ENCODE measurements around the gene ERICH6. TPM values are rescaled to one million over a fixed set of nuclear protein-coding genes. Genes with fewer than 3 reads are reported as not detected.

ERICH6 gene
- total RNA-seq, 4 donors from 2014 or later, result not detected

DNA sequence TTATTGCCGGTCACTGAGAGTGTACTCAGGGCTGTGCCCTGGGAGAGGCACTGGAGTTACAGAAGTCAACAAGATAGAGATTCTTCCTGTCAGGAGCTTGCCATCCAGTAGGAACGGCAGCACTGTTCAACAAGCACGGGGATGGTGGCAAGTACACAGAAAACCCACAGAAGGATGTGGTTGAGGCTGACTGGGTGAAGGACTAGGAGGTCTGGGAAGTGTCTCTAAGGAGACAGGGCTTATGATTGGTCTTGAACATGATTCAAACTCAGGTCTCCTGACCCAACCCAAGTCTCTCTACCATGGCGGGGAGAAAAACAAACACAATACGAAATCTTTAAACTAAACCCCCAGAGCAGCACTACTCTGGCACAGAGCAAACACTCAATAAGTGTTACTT is 37.6 kb downstream of the ERICH6 start:
- Histone ChIP-seq H3K36me3 (no peaks in the 10 kb centered on the region), H3K9me3 (no peaks in the 10 kb centered on the region), H3K4me1 (no peaks in the 10 kb centered on the region), H3K27ac (no peak overlapping the region), H3K4me3 (no peak overlapping the region), H3K27me3 (peaks cover 1% of the 10 kb centered on the region)
- TF ChIP-seq CTCF (IDR thresholded peaks at IDR 0.05) (no peak), POLR2A (IDR thresholded peaks at IDR 0.05) (no peak), POLR2AphosphoS5 (IDR thresholded peaks at IDR 0.05) (no peak)
- 78% methylated on average over 5 of the region's 5 CpGs; no CpG with 5 or more reads in 1 of the 2 donors for WGBS, 2 donors (ENCODE audit: low coverage in 1 of 2)
- in situ Hi-C loops (cut with MboI; ENCODE audit: low pct_ligation_motif_present in 1 of 4, low pct_unique_long_range_greater_than_20kb in 1 of 4, low sequenced_read_pairs in 3 of 4) (no loop called here), intact Hi-C loops (cut with DNase I; ENCODE audit: low total_unique reads) (no loop called here)
- no peak for DNase-seq

GRCh38 chr3:150663461-150663860 is 40.3 kb downstream of the ERICH6 start:
- WGBS, 2 donors (ENCODE audit: low coverage in 1 of 2), result 88 to 97% methylated on average over 3 to 8 of the region's 8 CpGs
- in situ Hi-C loops (cut with MboI; ENCODE audit: low pct_ligation_motif_present in 1 of 4, low pct_unique_long_range_greater_than_20kb in 1 of 4, low sequenced_read_pairs in 3 of 4) (no loop called here), intact Hi-C loops (cut with DNase I; ENCODE audit: low total_unique reads) (no loop called here)
- Histone ChIP-seq H3K4me3 (no peak overlapping the region), H3K27me3 (peaks cover 3% of the 10 kb centered on the region), H3K36me3 (no peaks in the 10 kb centered on the region), H3K9me3 (no peaks in the 10 kb centered on the region), H3K4me1 (no peaks in the 10 kb centered on the region), H3K27ac (no peak overlapping the region)
- no peak for DNase-seq
- TF ChIP-seq CTCF (IDR thresholded peaks at IDR 0.05) (no peak), EP300 (IDR thresholded peaks at IDR 0.05; ENCODE audit: low read depth) (no peak), POLR2A (IDR thresholded peaks at IDR 0.05) (no peak), POLR2AphosphoS5 (IDR thresholded peaks at IDR 0.05) (no peak)

- no peak for DNase-seq
- H3K4me3 ChIP-seq, result no peak overlapping the region
- WGBS, 2 donors (ENCODE audit: low coverage in 1 of 2), result 65% methylated on average over 7 of the region's 7 CpGs
- H3K9me3 ChIP-seq, result no peaks in the 10 kb centered on the region
- H3K27me3 ChIP-seq, result peaks cover 3% of the 10 kb centered on the region
- no peaks in the 10 kb centered on the region for H3K36me3 ChIP-seq
- no peaks in the 10 kb centered on the region for H3K4me1 ChIP-seq
- intact Hi-C loops (cut with DNase I; ENCODE audit: low total_unique reads) (no loop called here), in situ Hi-C loops (cut with MboI; ENCODE audit: low pct_ligation_motif_present in 1 of 4, low pct_unique_long_range_greater_than_20kb in 1 of 4, low sequenced_read_pairs in 3 of 4) (no loop called here)
- H3K27ac ChIP-seq, result no peak overlapping the region
- no peak for TF ChIP-seq POLR2AphosphoS5 (IDR thresholded peaks at IDR 0.05)
- TF ChIP-seq POLR2A (IDR thresholded peaks at IDR 0.05), result no peak
- no peak for TF ChIP-seq EP300 (IDR thresholded peaks at IDR 0.05; ENCODE audit: low read depth)
- TF ChIP-seq CTCF (IDR thresholded peaks at IDR 0.05), result no peak
These were observed 41.1 kb downstream of the ERICH6 start for GRCh38 chr3:150662410-150663200.

DNA sequence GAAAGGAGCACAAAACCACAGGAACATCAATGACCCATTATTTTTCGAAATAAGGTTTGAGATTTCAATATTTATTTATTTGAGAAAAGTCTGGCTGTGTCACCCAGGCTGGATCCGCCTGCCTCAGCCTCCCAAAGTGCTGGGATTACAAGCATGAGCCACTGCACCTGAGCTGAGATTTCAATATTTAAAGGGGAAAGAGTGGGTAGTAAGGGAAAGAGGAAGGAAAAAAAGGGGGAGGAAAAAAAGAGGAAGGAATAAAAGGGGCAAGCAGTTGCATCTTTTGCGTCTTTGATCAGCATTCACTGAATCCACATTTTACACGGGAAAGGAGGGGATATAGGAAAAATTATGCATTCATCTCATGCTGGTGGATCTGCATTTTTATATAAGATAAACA is 47.4 kb downstream of the ERICH6 start:
- intact Hi-C loops (cut with DNase I; ENCODE audit: low total_unique reads), result no loop called here
- H3K27me3 ChIP-seq, result peaks cover 3% of the 10 kb centered on the region
- in situ Hi-C loops (cut with MboI; ENCODE audit: low pct_ligation_motif_present in 1 of 4, low pct_unique_long_range_greater_than_20kb in 1 of 4, low sequenced_read_pairs in 3 of 4), result no loop called here
- WGBS, 2 donors (ENCODE audit: low coverage in 1 of 2), result 75% methylated on average over 4 of the region's 4 CpGs
- TF ChIP-seq POLR2A (IDR thresholded peaks at IDR 0.05) (no peak), EP300 (IDR thresholded peaks at IDR 0.05; ENCODE audit: low read depth) (no peak), POLR2AphosphoS5 (IDR thresholded peaks at IDR 0.05) (no peak), CTCF (IDR thresholded peaks at IDR 0.05) (no peak)
- H3K4me3 ChIP-seq, result no peak overlapping the region
- no peaks in the 10 kb centered on the region for H3K4me1 ChIP-seq
- no peaks in the 10 kb centered on the region for H3K36me3 ChIP-seq
- no peak for DNase-seq
- H3K27ac ChIP-seq, result no peak overlapping the region
- H3K9me3 ChIP-seq, result no peaks in the 10 kb centered on the region
